H1 (cell line): Measurements from ENCODE around the gene DYNC2I2. TPM values are rescaled to one million over a fixed set of nuclear protein-coding genes. Genes with fewer than 3 reads are reported as not detected.

Experiments used
- BACH1 ChIP-seq: IDR thresholded peaks from 2 replicates; pipeline ENCODE4 v1.6.1; 2012; ENCODE audit warnings: low read length, improper control_type of control experiment
- CBX8 ChIP-seq: fragments of 300-800, 300-1000 bp; sonication (generic); IDR thresholded peaks from 2 replicates; pipeline ENCODE4 v1.7.1; 2016; ENCODE audit warnings: low read depth, low read length, borderline replicate concordance
- CEBPB ChIP-seq: IDR thresholded peaks from 2 replicates; pipeline ENCODE4 v1.6.1; 2012; ENCODE audit warnings: low read depth, low read length
- CTBP2 ChIP-seq: IDR thresholded peaks from 2 replicates; pipeline ENCODE4 v1.7.0; 2011; ENCODE audit warnings: borderline replicate concordance, mild to moderate bottlenecking, moderate library complexity, mixed read lengths, low read length; ENCODE audit not compliant: insufficient read depth, insufficient read length
- KDM1A ChIP-seq: fragments of 200-600, 300-600 bp; sonication (generic); IDR thresholded peaks from 2 replicates; pipeline ENCODE4 v1.7.1; 2016; ENCODE audit warnings: mild to moderate bottlenecking, low read length, borderline replicate concordance
- MAX ChIP-seq: IDR thresholded peaks from 2 replicates; pipeline ENCODE4 v1.6.1; 2012; ENCODE audit warnings: inconsistent platforms
- POLR2A ChIP-seq, 2 experiments: IDR thresholded peaks; 1 replicate in 1 of 2; 2 replicates in 1 of 2; pipeline ENCODE4 v1.6.1; 2011; ENCODE audit warnings: low read depth in 2 of 2, low read length in 2 of 2, mild to moderate bottlenecking in 2 of 2; ENCODE audit errors: control extremely low read depth in 1 of 2
- TCF12 ChIP-seq: IDR thresholded peaks from 2 replicates; pipeline ENCODE4 v1.6.1; 2011; ENCODE audit warnings: low read depth, mild to moderate bottlenecking, low read length
- ZNF274 ChIP-seq: IDR thresholded peaks from 2 replicates; pipeline ENCODE4 v1.7.0; 2012; ENCODE audit warnings: low read length, borderline replicate concordance; ENCODE audit errors: extremely low read depth
- polyA plus RNA-seq, 7 experiments: library from polyadenylated mRNA; depleted of rRNA in 3 of 7; stranded (reverse) in 5 of 7; unstranded in 2 of 7; fragments of >200 nt in 5 of 7; fragments of 200-250 nt in 2 of 7; gene quantifications; 1 replicate in 5 of 7; 2 replicates in 1 of 7; 4 replicates in 1 of 7; pipeline versions ENCODE4 v1.2.1 to v1.2.3, GENCODE V29; 2011 to 2013; ENCODE audit warnings: missing spikeins in 2 of 7, mixed read lengths in 2 of 7
- total RNA-seq: library from RNA; stranded (reverse); fragmentation: NEBNext Ultra II Directional; extraction: Animal tissue kit (Norgen Biotek cat#: 25700); gene quantifications from 2 replicates; pipeline ENCODE4 v1.2.1, GENCODE V29; 2021

The DYNC2I2 gene
- total and polyA plus RNA-seq, 2 of the 8 experiments (the other 6 are each of a cell fraction or from before 2014, with no cell fraction given) = 58.0 to 78.5 TPM

- TF ChIP-seq ZNF274 = no peak
- no peak for TF ChIP-seq BACH1
- TF ChIP-seq CEBPB = no peak
- TF ChIP-seq POLR2A (IDR thresholded peaks at IDR 0.05; ENCODE audit: control extremely low read depth in 1 of 2, low read depth in 2 of 2, low read length in 2 of 2) = no peak
- TF ChIP-seq TCF12 = no peak
- TF ChIP-seq KDM1A = no peak
- no peak for TF ChIP-seq CTBP2
- TF ChIP-seq CBX8 = no peak
- no peak for TF ChIP-seq MAX
Measured at GRCh38 chr9:128685636-128686489, 29.2 kb upstream of the DYNC2I2 start (continued).
